Parathyroid adenoma (tissue), 2 donors: ENCODE measurements around the gene SF3B1.
A peak's percentile ranks its signal among the peaks of the same experiment; 100 is the strongest.
"Not testable (repeated sequence)": the region's sequence is repeated elsewhere in the genome, so short reads cannot be mapped to it uniquely, and the experiment has no call there.

Source experiments
- H2AFZ ChIP-seq: fragments of 300-600 bp; sonication (generic); one replicate; pipeline ENCODE4 v1.7.0; 2017; ENCODE audit warnings: antibody characterized with exemption, mild to moderate bottlenecking
- H3K27ac ChIP-seq: fragments of 300-600 bp; sonication (generic); one replicate; pipeline ENCODE4 v1.7.0; 2017
- H3K27me3 ChIP-seq: fragments of 300-600 bp; sonication (generic); one replicate; pipeline ENCODE4 v1.7.0; 2017; ENCODE audit warnings: low read length; ENCODE audit not compliant: control insufficient read depth, insufficient read depth
- H3K36me3 ChIP-seq: fragments of 300-600 bp; sonication (generic); one replicate; pipeline ENCODE4 v1.7.0; 2017; ENCODE audit warnings: low read length; ENCODE audit not compliant: control insufficient read depth, insufficient read depth
- H3K4me1 ChIP-seq: fragments of 300-600 bp; sonication (generic); one replicate; pipeline ENCODE4 v1.7.0; 2017; ENCODE audit warnings: control low read depth
- H3K4me2 ChIP-seq: fragments of 300-600 bp; sonication (generic); one replicate; pipeline ENCODE4 v1.7.0; 2017; ENCODE audit warnings: low read length
- H3K4me3 ChIP-seq: fragments of 300-600 bp; sonication (generic); one replicate; pipeline ENCODE4 v1.7.0; 2017; ENCODE audit warnings: low read depth, low read length
- H3K79me2 ChIP-seq: fragments of 300-600 bp; sonication (generic); one replicate; pipeline ENCODE4 v1.7.0; 2017; ENCODE audit warnings: control low read depth
- H3K9ac ChIP-seq: fragments of 300-600 bp; sonication (generic); one replicate; pipeline ENCODE4 v1.7.0; 2017; ENCODE audit warnings: mild to moderate bottlenecking
- H3K9me3 ChIP-seq: fragments of 300-600 bp; sonication (generic); one replicate; pipeline ENCODE4 v1.7.0; 2017; ENCODE audit warnings: low read length; ENCODE audit not compliant: control insufficient read depth
- TF ChIP-seq, protein P1 (sequence below): fragments of 300-600 bp; sonication (generic); IDR thresholded peaks from one replicate; pipeline ENCODE4 v1.7.0; 2017; ENCODE audit warnings: antibody characterized with exemption, mild to moderate bottlenecking
- donor health status: primary hyperparathyroidism.

The SF3B1 gene

DNA sequence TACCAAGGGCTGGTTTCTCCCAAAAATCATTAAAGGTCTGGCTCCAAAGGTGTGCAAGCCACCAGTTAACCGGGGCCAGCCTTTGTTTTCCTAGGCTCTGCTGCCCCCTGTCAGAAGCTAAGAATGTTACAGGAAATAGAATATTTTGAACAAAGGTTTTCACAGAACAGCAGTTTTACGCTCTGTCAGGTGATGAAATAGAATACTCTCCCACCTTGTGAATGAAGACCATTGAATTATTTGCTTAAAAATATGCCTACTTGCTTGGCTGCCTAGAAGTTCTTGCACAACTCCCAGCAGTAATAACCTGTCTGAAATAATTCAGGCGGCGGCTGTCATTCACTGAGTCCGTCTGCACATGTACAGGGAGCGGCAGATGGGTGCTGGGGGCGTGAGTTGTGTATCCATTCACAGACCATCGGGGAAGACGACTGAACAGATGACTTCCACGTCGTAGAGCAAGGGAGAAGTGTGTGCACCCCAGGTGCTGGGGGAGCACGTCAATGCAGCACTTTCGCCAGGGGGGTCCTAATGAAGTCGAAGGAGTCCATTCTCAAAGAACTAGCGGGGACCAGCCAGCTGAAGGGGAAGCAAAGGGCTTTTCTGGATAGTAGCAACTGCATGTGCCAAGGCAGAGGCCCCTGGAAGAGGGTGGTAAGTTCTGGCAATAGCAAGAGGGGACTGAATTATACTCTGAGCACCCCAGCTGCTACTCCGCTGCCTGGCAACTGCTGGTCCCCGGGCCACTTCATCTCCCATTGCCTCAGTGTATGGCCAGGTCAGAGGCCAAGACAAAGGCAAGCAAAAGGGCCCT is 56.1 kb downstream of the SF3B1 start:
- H3K9ac ChIP-seq = no peak overlapping the region
- H3K27me3 ChIP-seq = no peaks in the 10 kb centered on the region
- TF ChIP-seq, protein P1, sequence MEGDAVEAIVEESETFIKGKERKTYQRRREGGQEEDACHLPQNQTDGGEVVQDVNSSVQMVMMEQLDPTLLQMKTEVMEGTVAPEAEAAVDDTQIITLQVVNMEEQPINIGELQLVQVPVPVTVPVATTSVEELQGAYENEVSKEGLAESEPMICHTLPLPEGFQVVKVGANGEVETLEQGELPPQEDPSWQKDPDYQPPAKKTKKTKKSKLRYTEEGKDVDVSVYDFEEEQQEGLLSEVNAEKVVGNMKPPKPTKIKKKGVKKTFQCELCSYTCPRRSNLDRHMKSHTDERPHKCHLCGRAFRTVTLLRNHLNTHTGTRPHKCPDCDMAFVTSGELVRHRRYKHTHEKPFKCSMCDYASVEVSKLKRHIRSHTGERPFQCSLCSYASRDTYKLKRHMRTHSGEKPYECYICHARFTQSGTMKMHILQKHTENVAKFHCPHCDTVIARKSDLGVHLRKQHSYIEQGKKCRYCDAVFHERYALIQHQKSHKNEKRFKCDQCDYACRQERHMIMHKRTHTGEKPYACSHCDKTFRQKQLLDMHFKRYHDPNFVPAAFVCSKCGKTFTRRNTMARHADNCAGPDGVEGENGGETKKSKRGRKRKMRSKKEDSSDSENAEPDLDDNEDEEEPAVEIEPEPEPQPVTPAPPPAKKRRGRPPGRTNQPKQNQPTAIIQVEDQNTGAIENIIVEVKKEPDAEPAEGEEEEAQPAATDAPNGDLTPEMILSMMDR = peak; percentile 83
- H3K4me2 ChIP-seq = no peak overlapping the region
- H3K36me3 ChIP-seq = no peaks in the 10 kb centered on the region
- no peak overlapping the region for H2AFZ ChIP-seq
- H3K4me1 ChIP-seq = peaks cover 2% of the 10 kb centered on the region
- H3K9me3 ChIP-seq = no peaks in the 10 kb centered on the region
- H3K4me3 ChIP-seq = no peak overlapping the region
- no peaks in the 10 kb centered on the region for H3K79me2 ChIP-seq
- no peak overlapping the region for H3K27ac ChIP-seq

DNA sequence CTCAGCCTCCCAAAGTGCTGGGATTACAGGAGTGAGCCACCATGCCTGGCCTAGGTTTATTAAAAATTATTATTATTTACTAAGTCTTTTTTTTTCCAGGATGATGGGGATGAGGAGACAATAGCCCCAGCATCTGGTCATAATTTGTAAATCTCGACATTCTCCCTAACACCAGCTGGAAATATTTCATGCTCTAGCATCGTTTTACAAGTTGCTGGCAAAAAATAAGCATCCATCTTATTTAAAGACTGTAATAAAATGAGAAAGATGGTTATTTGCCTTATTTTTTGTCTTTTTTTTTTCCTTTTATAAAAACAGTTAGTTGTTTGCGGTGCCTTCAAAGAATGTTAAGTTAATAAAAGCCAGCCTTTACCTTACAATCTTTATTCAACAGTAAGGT is 56.7 kb downstream of the SF3B1 start:
- no peaks in the 10 kb centered on the region for H3K9me3 ChIP-seq
- H3K79me2 ChIP-seq = no peaks in the 10 kb centered on the region
- H3K27me3 ChIP-seq = no peaks in the 10 kb centered on the region
- no peak overlapping the region for H2AFZ ChIP-seq
- H3K27ac ChIP-seq = no peak overlapping the region
- H3K4me3 ChIP-seq = no peak overlapping the region
- H3K36me3 ChIP-seq = no peaks in the 10 kb centered on the region
- TF ChIP-seq, protein P1 = no peak
- no peak overlapping the region for H3K9ac ChIP-seq
- no peak overlapping the region for H3K4me2 ChIP-seq
- no peaks in the 10 kb centered on the region for H3K4me1 ChIP-seq

DNA sequence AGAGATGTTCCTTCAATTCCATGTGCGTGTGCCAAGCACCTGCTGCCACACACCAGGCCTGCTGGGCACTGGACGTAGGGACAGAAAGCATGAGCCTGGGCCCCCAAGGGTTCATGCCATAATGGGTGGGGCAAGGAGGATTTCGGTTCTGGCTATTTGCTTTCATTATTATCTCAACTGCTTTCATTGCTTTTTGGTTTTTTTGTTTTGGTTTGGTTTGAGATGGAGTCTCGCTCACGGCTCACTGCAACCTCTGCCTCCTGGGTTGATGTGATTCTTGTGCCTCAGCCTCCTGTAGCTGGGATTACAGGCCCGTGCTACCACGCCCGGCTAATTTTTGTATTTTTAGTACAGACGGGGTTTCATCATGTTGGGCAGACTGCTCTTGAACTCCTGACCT is 57.2 kb downstream of the SF3B1 start:
- no peak overlapping the region for H3K27ac ChIP-seq

DNA sequence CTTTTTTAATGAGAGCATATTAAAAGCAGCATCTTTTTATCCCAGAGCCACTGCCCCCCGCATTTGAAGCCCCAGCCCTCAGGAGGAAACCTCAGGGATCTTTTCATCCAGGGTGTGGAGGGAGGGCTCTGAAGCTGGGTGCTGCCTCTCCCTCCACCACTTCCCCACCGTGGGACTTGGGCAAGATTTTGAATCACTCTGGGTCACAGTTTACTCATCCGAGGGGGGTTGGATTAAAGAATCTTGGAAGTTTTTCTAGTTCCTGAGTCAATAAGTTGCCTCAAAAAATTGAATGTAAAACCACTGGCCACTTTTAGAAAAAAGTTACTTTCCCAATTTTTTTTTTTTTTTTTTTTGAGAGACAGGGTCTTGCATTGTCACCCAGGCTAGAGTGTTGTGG is 62.2 kb downstream of the SF3B1 start:
- Histone ChIP-seq H3K4me3 (no peak overlapping the region), H3K27ac (no peak overlapping the region)

More for the DNA sequence above, 57.2 kb downstream of the SF3B1 start:
- Histone ChIP-seq H3K9ac (no peak overlapping the region), H3K27me3 (no peaks in the 10 kb centered on the region), H3K9me3 (no peaks in the 10 kb centered on the region), H3K36me3 (no peaks in the 10 kb centered on the region), H3K4me1 (no peaks in the 10 kb centered on the region), H2AFZ (no peak overlapping the region), H3K4me3 (no peak overlapping the region), H3K4me2 (no peak overlapping the region), H3K79me2 (no peaks in the 10 kb centered on the region)
- TF ChIP-seq, protein P1 = no peak

DNA sequence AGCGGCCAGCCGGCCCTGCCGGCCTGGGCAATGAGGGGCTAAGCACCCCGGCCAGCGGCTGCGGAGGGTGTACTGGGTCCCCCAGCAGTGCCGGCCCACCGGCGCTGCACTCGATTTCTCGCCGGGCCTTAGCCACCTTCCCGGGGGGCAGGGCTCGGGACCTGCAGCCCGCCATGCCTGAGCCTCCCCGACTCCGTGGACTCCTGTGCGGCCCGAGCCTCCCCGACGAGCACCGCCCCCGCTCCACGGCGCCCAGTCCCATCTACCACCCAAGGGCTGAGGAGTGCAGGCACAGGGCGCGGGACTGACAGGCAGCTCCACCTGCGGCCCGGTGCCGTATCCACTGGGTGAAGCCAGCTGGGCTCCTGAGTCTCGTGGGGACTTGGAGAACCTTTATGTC is 64.2 kb downstream of the SF3B1 start:
- H3K9me3 ChIP-seq, H2AFZ ChIP-seq, H3K27ac ChIP-seq, H3K9ac ChIP-seq, H3K27me3 ChIP-seq, H3K79me2 ChIP-seq, H3K4me2 ChIP-seq, H3K4me3 ChIP-seq, H3K4me1 ChIP-seq, H3K36me3 ChIP-seq: not testable (repeated sequence)

More for the DNA sequence above, 62.2 kb downstream of the SF3B1 start:
- Histone ChIP-seq H3K36me3 (no peaks in the 10 kb centered on the region), H3K4me2 (no peak overlapping the region), H2AFZ (no peak overlapping the region), H3K9me3 (no peaks in the 10 kb centered on the region), H3K4me1 (no peaks in the 10 kb centered on the region), H3K79me2 (no peaks in the 10 kb centered on the region), H3K27me3 (no peaks in the 10 kb centered on the region), H3K9ac (no peak overlapping the region)
- TF ChIP-seq, protein P1 = no peak
